WERI-Rb-1 (cell line): ENCODE measurements around the gene CIITA.

Source experiments
- DNase-seq: peaks from one replicate; pipeline ENCODE4 v3.0.0-alpha.2; 2020
- H3K27ac ChIP-seq: fragments of 250-450 bp; sonication (Bioruptor Pico); 2 replicates; pipeline ENCODE4 v1.5.1; 2020; ENCODE audit warnings: mild to moderate bottlenecking, moderate library complexity
- H3K27me3 ChIP-seq: fragments of 250-450 bp; sonication (Bioruptor Pico); 2 replicates; pipeline ENCODE4 v1.5.1; 2021; ENCODE audit warnings: mild to moderate bottlenecking, low read depth, moderate library complexity; ENCODE audit not compliant: insufficient read depth, severe bottlenecking
- H3K36me3 ChIP-seq: fragments of 250-450 bp; sonication (Bioruptor Pico); 2 replicates; pipeline ENCODE4 v1.5.1; 2020; ENCODE audit warnings: mild to moderate bottlenecking, moderate library complexity
- H3K4me3 ChIP-seq: 2 replicates; pipeline ENCODE4 v1.5.1; 2011; ENCODE audit warnings: low read depth, mild to moderate bottlenecking, control low read depth, low read length
- H3K9me3 ChIP-seq: fragments of 250-450 bp; sonication (Bioruptor Pico); 2 replicates; pipeline ENCODE4 v1.5.1; 2021; ENCODE audit warnings: mild to moderate bottlenecking, moderate library complexity; ENCODE audit not compliant: severe bottlenecking
- CTCF ChIP-seq: IDR thresholded peaks from 2 replicates; pipeline ENCODE4 v1.5.1; 2011; ENCODE audit warnings: low read depth, mild to moderate bottlenecking, control low read depth, inconsistent platforms, low read length

CIITA gene

GRCh38 chr16:10847176-10847575, 29.8 kb upstream of the CIITA start:
- H3K9me3 ChIP-seq = no peaks in the 10 kb centered on the region
- TF ChIP-seq CTCF = no peak
- H3K27ac ChIP-seq = no peak overlapping the region
- no peak for DNase-seq
- no peaks in the 10 kb centered on the region for H3K36me3 ChIP-seq
- no peak overlapping the region for H3K4me3 ChIP-seq
- H3K27me3 ChIP-seq = no peaks in the 10 kb centered on the region

- Histone ChIP-seq H3K9me3 (no peaks in the 10 kb centered on the region), H3K27ac (no peak overlapping the region), H3K4me3 (no peak overlapping the region), H3K27me3 (no peaks in the 10 kb centered on the region), H3K36me3 (no peaks in the 10 kb centered on the region)
- no peak for DNase-seq
- no peak for TF ChIP-seq CTCF
Observed at GRCh38 chr16:10849736-10850477, 27.1 kb upstream of the CIITA start.

- DNase-seq = no peak
- no peaks in the 10 kb centered on the region for H3K27me3 ChIP-seq
- no peaks in the 10 kb centered on the region for H3K36me3 ChIP-seq
- no peak for TF ChIP-seq CTCF
- H3K27ac ChIP-seq = no peak overlapping the region
- no peaks in the 10 kb centered on the region for H3K9me3 ChIP-seq
- no peak overlapping the region for H3K4me3 ChIP-seq
Observed at GRCh38 chr16:10850478-10850850, 26.5 kb upstream of the CIITA start.

GRCh38 chr16:10851512-10851911, 25.5 kb upstream of the CIITA start:
- TF ChIP-seq CTCF = no peak
- Histone ChIP-seq H3K27ac (no peak overlapping the region), H3K27me3 (no peaks in the 10 kb centered on the region), H3K4me3 (no peak overlapping the region), H3K9me3 (no peaks in the 10 kb centered on the region), H3K36me3 (no peaks in the 10 kb centered on the region)
- DNase-seq = no peak

- no peak for TF ChIP-seq CTCF
- no peak for DNase-seq
- no peaks in the 10 kb centered on the region for H3K9me3 ChIP-seq
- H3K27me3 ChIP-seq = no peaks in the 10 kb centered on the region
- H3K4me3 ChIP-seq = no peak overlapping the region
- no peak overlapping the region for H3K27ac ChIP-seq
- H3K36me3 ChIP-seq = no peaks in the 10 kb centered on the region
Observed at GRCh38 chr16:10852286-10852685, 24.7 kb upstream of the CIITA start.

GRCh38 chr16:10852948-10853347, 24.1 kb upstream of the CIITA start:
- TF ChIP-seq CTCF = no peak
- Histone ChIP-seq H3K36me3 (no peaks in the 10 kb centered on the region), H3K9me3 (no peaks in the 10 kb centered on the region), H3K27ac (no peak overlapping the region), H3K4me3 (no peak overlapping the region), H3K27me3 (no peaks in the 10 kb centered on the region)
- no peak for DNase-seq
